Parathyroid adenoma (tissue), 2 donors: ENCODE measurements around the gene RERE.

ENCODE experiments used
- H2AFZ ChIP-seq: fragments of 300-600 bp; sonication (generic); one replicate; pipeline ENCODE4 v1.7.0; 2017; ENCODE audit warnings: antibody characterized with exemption, mild to moderate bottlenecking
- H3K27ac ChIP-seq: fragments of 300-600 bp; sonication (generic); one replicate; pipeline ENCODE4 v1.7.0; 2017
- H3K27me3 ChIP-seq: fragments of 300-600 bp; sonication (generic); one replicate; pipeline ENCODE4 v1.7.0; 2017; ENCODE audit warnings: low read length; ENCODE audit not compliant: control insufficient read depth, insufficient read depth
- H3K36me3 ChIP-seq: fragments of 300-600 bp; sonication (generic); one replicate; pipeline ENCODE4 v1.7.0; 2017; ENCODE audit warnings: low read length; ENCODE audit not compliant: control insufficient read depth, insufficient read depth
- H3K4me1 ChIP-seq: fragments of 300-600 bp; sonication (generic); one replicate; pipeline ENCODE4 v1.7.0; 2017; ENCODE audit warnings: control low read depth
- H3K4me2 ChIP-seq: fragments of 300-600 bp; sonication (generic); one replicate; pipeline ENCODE4 v1.7.0; 2017; ENCODE audit warnings: low read length
- H3K4me3 ChIP-seq: fragments of 300-600 bp; sonication (generic); one replicate; pipeline ENCODE4 v1.7.0; 2017; ENCODE audit warnings: low read depth, low read length
- H3K79me2 ChIP-seq: fragments of 300-600 bp; sonication (generic); one replicate; pipeline ENCODE4 v1.7.0; 2017; ENCODE audit warnings: control low read depth
- H3K9ac ChIP-seq: fragments of 300-600 bp; sonication (generic); one replicate; pipeline ENCODE4 v1.7.0; 2017; ENCODE audit warnings: mild to moderate bottlenecking
- H3K9me3 ChIP-seq: fragments of 300-600 bp; sonication (generic); one replicate; pipeline ENCODE4 v1.7.0; 2017; ENCODE audit warnings: low read length; ENCODE audit not compliant: control insufficient read depth
- CTCF ChIP-seq: fragments of 300-600 bp; sonication (generic); IDR thresholded peaks from one replicate; pipeline ENCODE4 v1.7.0; 2017; ENCODE audit warnings: antibody characterized with exemption, mild to moderate bottlenecking
- donor health status: primary hyperparathyroidism.

RERE gene

GRCh38 chr1:8348047-8348776 lies 469.2 kb downstream of the RERE start:
- no peak overlapping the region for H3K27ac ChIP-seq
- no peak overlapping the region for H3K4me2 ChIP-seq
- no peaks in the 10 kb centered on the region for H3K27me3 ChIP-seq
- no peaks in the 10 kb centered on the region for H3K9me3 ChIP-seq
- H2AFZ ChIP-seq = no peak overlapping the region
- H3K36me3 ChIP-seq = no peaks in the 10 kb centered on the region
- no peaks in the 10 kb centered on the region for H3K79me2 ChIP-seq
- no peak overlapping the region for H3K9ac ChIP-seq
- H3K4me1 ChIP-seq = no peaks in the 10 kb centered on the region
- no peak overlapping the region for H3K4me3 ChIP-seq
- TF ChIP-seq CTCF = no peak

GRCh38 chr1:8347635-8348034 lies 469.8 kb downstream of the RERE start:
- Histone ChIP-seq H3K27ac (no peak overlapping the region), H3K4me2 (no peak overlapping the region), H3K9ac (no peak overlapping the region), H3K79me2 (no peaks in the 10 kb centered on the region), H3K9me3 (no peaks in the 10 kb centered on the region), H3K27me3 (no peaks in the 10 kb centered on the region), H3K4me1 (no peaks in the 10 kb centered on the region), H3K36me3 (no peaks in the 10 kb centered on the region), H3K4me3 (no peak overlapping the region), H2AFZ (no peak overlapping the region)
- TF ChIP-seq CTCF = no peak

- H3K4me3 ChIP-seq = no peak overlapping the region
- H3K27me3 ChIP-seq = no peaks in the 10 kb centered on the region
- no peak overlapping the region for H3K4me2 ChIP-seq
- no peak overlapping the region for H2AFZ ChIP-seq
- no peak overlapping the region for H3K27ac ChIP-seq
- H3K36me3 ChIP-seq = no peaks in the 10 kb centered on the region
- TF ChIP-seq CTCF = no peak
- no peaks in the 10 kb centered on the region for H3K79me2 ChIP-seq
- no peaks in the 10 kb centered on the region for H3K4me1 ChIP-seq
- H3K9ac ChIP-seq = no peak overlapping the region
- H3K9me3 ChIP-seq = no peaks in the 10 kb centered on the region
Observed at GRCh38 chr1:8345621-8346415, 471.6 kb downstream of the RERE start.

- H3K4me1 ChIP-seq = no peaks in the 10 kb centered on the region
- H3K9me3 ChIP-seq = no peaks in the 10 kb centered on the region
- H3K4me2 ChIP-seq = no peak overlapping the region
- no peaks in the 10 kb centered on the region for H3K27me3 ChIP-seq
- no peaks in the 10 kb centered on the region for H3K36me3 ChIP-seq
- no peak overlapping the region for H3K9ac ChIP-seq
- no peak overlapping the region for H2AFZ ChIP-seq
- TF ChIP-seq CTCF = no peak
- no peaks in the 10 kb centered on the region for H3K79me2 ChIP-seq
- no peak overlapping the region for H3K27ac ChIP-seq
- H3K4me3 ChIP-seq = no peak overlapping the region
Observed at GRCh38 chr1:8344893-8345507, 472.4 kb downstream of the RERE start.
